Lung (tissue), 12 donors: ENCODE results near the gene PTTG1. TPM values are rescaled to one million over a fixed set of nuclear protein-coding genes. Genes with fewer than 3 reads are reported as not detected.

ENCODE experiments used
- ATAC-seq: fragments of 200-7000 bp; cut with Tn5 transposase; one replicate; pipeline ENCODE4 v1.9.1; 2020; ENCODE audit warnings: moderate number of reproducible peaks; ENCODE audit not compliant: insufficient read depth, low FRiP score
- DNase-seq, 3 donors: peaks; one replicate each; pipeline ENCODE4 v3.0.0-alpha.2; 2013 to 2017
- H3K27ac ChIP-seq, 2 donors: one replicate each; pipeline ENCODE4 v1.5.1; 2013; ENCODE audit warnings: mild to moderate bottlenecking in 2 of 2, moderate library complexity in 2 of 2, control low read depth in 1 of 2, inconsistent platforms in 1 of 2, low read depth in 1 of 2, low read length in 1 of 2
- H3K27me3 ChIP-seq, 3 donors: one replicate each; pipeline ENCODE4 v1.5.1; 2013; ENCODE audit warnings: low read length in 2 of 3; ENCODE audit not compliant: control insufficient read depth in 3 of 3, insufficient read depth in 3 of 3
- H3K36me3 ChIP-seq, 4 donors: one replicate each; pipeline ENCODE4 v1.5.1; 2013; ENCODE audit warnings: low read length in 4 of 4, mild to moderate bottlenecking in 1 of 4, moderate library complexity in 1 of 4; ENCODE audit not compliant: control insufficient read depth in 4 of 4, insufficient read depth in 4 of 4
- H3K4me1 ChIP-seq, 5 donors: one replicate each; pipeline ENCODE4 v1.5.1; 2013; ENCODE audit warnings: low read length in 5 of 5, mild to moderate bottlenecking in 2 of 5, moderate library complexity in 1 of 5; ENCODE audit not compliant: control insufficient read depth in 5 of 5, insufficient read depth in 5 of 5
- H3K4me3 ChIP-seq: one replicate; pipeline ENCODE4 v1.5.1; 2013; ENCODE audit warnings: mild to moderate bottlenecking, control low read depth, moderate library complexity
- H3K9ac ChIP-seq, 2 donors: one replicate each; pipeline ENCODE4 v1.5.1; 2013; ENCODE audit warnings: low read length in 2 of 2, control low read depth in 1 of 2; ENCODE audit not compliant: insufficient read depth in 1 of 2
- H3K9me3 ChIP-seq, 4 donors: one replicate each; pipeline ENCODE4 v1.5.1; 2013; ENCODE audit warnings: low read length in 3 of 4, mild to moderate bottlenecking in 1 of 4, moderate library complexity in 1 of 4; ENCODE audit not compliant: control insufficient read depth in 4 of 4, insufficient read depth in 3 of 4
- WGBS, 2 donors: extraction: QIAGEN DNeasy Blood & Tissue Kit; methylation state at CpG; one replicate each; pipeline ENCODE4 v1.1.7; 2013; 5-methylcytosine and 5-hydroxymethylcytosine counted together
- polyA plus RNA-seq, 2 donors: library from polyadenylated mRNA; stranded (reverse); fragments of 200-250 nt; gene quantifications; one replicate each; pipeline ENCODE4 v1.2.1, GENCODE V29; 2013
- total RNA-seq, 2 donors: library from RNA; depleted of rRNA in 1 of 2; stranded (reverse); fragments of >200 nt in 1 of 2; gene quantifications; one replicate each; pipeline ENCODE4 v1.2.1, GENCODE V29; 2014 to 2021
- TF ChIP-seq, protein P1 (sequence below): IDR thresholded peaks from 2 replicates; pipeline ENCODE4 v1.5.1; 2012; ENCODE audit warnings: mild to moderate bottlenecking; ENCODE audit errors: control extremely low read depth, extremely low read depth
- donor health status: control.
- donor health status: control.
- donor health status: Bipolar disorder and iron deficiency.
- donor health status: healthy.
- donor health status: DM: yes; HTN: yes; CAD: no.

The PTTG1 gene
- total and polyA plus RNA-seq, 4 donors, result 4.0 to 29.2 (median 15.4) TPM

DNA sequence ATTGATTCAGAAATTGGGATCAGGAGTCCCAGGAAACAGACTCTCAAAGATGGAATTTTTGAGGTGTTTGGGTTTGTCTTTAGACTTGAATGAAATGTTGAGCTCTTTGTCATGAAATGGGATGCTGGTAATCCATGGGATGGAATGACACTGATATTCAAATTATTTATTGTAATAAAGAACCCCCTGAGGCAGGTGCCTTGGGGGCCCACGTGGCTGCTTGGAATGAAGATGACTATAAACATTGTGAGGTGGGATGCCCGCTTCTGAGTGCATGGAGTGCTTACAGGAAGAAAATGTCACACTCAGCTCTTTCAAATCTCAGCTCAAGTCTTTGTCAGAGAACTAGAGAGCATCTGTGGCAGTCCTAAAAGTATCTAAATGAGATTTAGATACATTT lies 41.6 kb upstream of the PTTG1 start:
- ATAC-seq (no peak), DNase-seq (no peak)
- TF ChIP-seq, protein P1, sequence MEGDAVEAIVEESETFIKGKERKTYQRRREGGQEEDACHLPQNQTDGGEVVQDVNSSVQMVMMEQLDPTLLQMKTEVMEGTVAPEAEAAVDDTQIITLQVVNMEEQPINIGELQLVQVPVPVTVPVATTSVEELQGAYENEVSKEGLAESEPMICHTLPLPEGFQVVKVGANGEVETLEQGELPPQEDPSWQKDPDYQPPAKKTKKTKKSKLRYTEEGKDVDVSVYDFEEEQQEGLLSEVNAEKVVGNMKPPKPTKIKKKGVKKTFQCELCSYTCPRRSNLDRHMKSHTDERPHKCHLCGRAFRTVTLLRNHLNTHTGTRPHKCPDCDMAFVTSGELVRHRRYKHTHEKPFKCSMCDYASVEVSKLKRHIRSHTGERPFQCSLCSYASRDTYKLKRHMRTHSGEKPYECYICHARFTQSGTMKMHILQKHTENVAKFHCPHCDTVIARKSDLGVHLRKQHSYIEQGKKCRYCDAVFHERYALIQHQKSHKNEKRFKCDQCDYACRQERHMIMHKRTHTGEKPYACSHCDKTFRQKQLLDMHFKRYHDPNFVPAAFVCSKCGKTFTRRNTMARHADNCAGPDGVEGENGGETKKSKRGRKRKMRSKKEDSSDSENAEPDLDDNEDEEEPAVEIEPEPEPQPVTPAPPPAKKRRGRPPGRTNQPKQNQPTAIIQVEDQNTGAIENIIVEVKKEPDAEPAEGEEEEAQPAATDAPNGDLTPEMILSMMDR, result no peak
- Histone ChIP-seq H3K4me3 (no peak overlapping the region), H3K27me3 (peaks cover 0 to 4% (median 0%) of the 10 kb centered on the region in 3 donors), H3K36me3 (no peaks in the 10 kb centered on the region), H3K4me1 (peaks cover 0 to 3% (median 0%) of the 10 kb centered on the region in 5 donors), H3K9ac (no peak overlapping the region), H3K27ac (no peak overlapping the region), H3K9me3 (no peaks in the 10 kb centered on the region)
- 79 to 95% methylated on average over 2 of the region's 2 CpGs for WGBS, 2 donors

DNA sequence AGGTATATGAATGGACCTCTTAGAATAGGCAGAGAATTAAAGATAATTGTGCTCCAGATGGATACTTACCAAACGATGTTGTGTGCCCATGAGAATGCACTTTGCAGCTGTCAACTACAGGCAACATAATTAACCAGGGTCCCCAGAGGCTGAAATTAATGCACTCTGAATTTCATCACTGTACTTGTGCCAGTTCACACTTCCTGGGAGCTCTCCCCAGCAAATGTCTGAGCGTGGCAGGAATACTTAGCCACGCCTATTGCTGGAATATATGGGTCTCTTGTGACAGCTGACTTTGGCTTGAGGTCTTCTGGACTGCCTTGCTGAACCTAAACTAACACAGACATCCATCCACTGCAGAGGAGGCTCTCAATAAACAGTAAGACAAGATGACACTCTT lies 39.3 kb upstream of the PTTG1 start:
- H3K9ac ChIP-seq, result no peak overlapping the region
- 72 to 78% methylated on average over 3 of the region's 3 CpGs for WGBS, 2 donors
- H3K4me3 ChIP-seq, result no peak overlapping the region
- ATAC-seq (no peak), DNase-seq (no peak)
- H3K4me1 ChIP-seq, result peaks cover 0 to 3% (median 0%) of the 10 kb centered on the region in 5 donors
- TF ChIP-seq, protein P1, result no peak
- H3K36me3 ChIP-seq, result peaks cover 0 to 4% (median 0%) of the 10 kb centered on the region in 4 donors
- H3K9me3 ChIP-seq, result peaks cover 0 to 3% (median under 1%) of the 10 kb centered on the region in 4 donors
- H3K27ac ChIP-seq, result no peak overlapping the region
- no peaks in the 10 kb centered on the region for H3K27me3 ChIP-seq

DNA sequence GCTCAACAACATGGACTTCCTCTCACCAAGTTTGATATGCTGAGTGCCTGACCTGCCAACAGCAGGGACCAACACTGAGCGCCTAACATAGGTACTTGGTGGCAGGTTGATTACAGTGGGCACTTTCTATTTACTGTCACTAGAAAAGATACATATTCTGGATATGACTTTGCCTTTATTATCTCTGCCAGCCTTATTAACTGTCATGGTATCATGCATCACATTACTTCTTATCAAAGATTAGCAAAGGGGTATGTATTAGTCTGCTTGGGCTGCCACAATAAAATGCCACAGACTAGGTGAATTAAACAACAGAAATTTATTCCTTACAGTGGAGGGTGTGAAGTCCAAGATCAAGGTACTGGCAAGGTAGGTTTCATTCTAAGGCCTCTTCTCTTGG lies 37.0 kb upstream of the PTTG1 start:
- Histone ChIP-seq H3K4me1 (no peaks in the 10 kb centered on the region), H3K36me3 (peaks cover 0 to 4% (median 0%) of the 10 kb centered on the region in 4 donors), H3K4me3 (no peak overlapping the region), H3K9ac (no peak overlapping the region), H3K9me3 (peaks cover 0 to 6% (median 2%) of the 10 kb centered on the region in 4 donors), H3K27ac (no peak overlapping the region), H3K27me3 (no peaks in the 10 kb centered on the region)
- DNase-seq (no peak), ATAC-seq (no peak)
- TF ChIP-seq, protein P1, result no peak
- 93 to 96% methylated on average over 1 of the region's 1 CpG for WGBS, 2 donors

DNA sequence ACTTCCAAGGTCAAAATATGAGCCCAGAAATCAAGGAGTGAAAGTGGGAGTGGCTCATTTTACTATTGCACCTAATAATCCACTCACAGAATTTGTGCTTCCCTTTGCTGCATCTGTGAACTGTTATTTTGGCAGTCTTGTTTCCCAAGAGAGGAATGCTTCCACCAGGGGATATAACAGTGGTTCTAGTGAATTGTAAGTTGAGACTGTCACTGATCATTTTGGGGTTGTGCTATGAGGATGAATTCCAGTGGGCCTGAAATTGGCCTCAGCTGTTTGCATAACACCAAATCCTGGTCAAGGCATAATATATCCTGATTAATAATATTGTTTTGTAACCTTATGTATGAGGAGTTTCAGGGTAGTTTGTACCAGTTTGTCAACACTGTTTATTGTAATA lies 36.2 kb upstream of the PTTG1 start:
- ATAC-seq, result no peak
- H3K27me3 ChIP-seq, result no peaks in the 10 kb centered on the region
- no peak overlapping the region for H3K27ac ChIP-seq
- H3K9ac ChIP-seq, result no peak overlapping the region
- no peak overlapping the region for H3K4me3 ChIP-seq
- peaks cover 0 to 4% (median 0%) of the 10 kb centered on the region in 4 donors for H3K36me3 ChIP-seq
- TF ChIP-seq, protein P1, result no peak
- H3K9me3 ChIP-seq, result peaks cover 0 to 6% (median 2%) of the 10 kb centered on the region in 4 donors
- H3K4me1 ChIP-seq, result no peaks in the 10 kb centered on the region
- DNase-seq, result no peak
